Endometrial microvascular endothelial cells (primary cell): ENCODE data around the gene LPCAT1. TPM values are rescaled to one million over a fixed set of nuclear protein-coding genes. Genes with fewer than 3 reads are reported as not detected.
"Not testable (repeated sequence)": the region's sequence is repeated elsewhere in the genome, so short reads cannot be mapped to it uniquely, and the experiment has no call there.

Source experiments
- in situ Hi-C: cut with HindIII; loops from 2 replicates; pipeline ENCODE4 v1.10.0; 2017; ENCODE audit warnings: low sequenced_read_pairs, low pct_unique_long_range_greater_than_20kb; ENCODE audit errors: inconsistent ontology term
- total RNA-seq: library from RNA; depleted of rRNA; stranded (reverse); fragments of >200 nt; gene quantifications from one replicate; pipeline ENCODE4 v1.2.3, GENCODE V29; 2015; ENCODE audit errors: inconsistent ontology term

The LPCAT1 gene
- total RNA-seq, 1 donor from 2014 or later: 48.5 TPM

GRCh38 chr5:1464511-1464910 is 59.2 kb downstream of the LPCAT1 start:
- in situ Hi-C loops: no loop called here

GRCh38 chr5:1464096-1464446 is 59.7 kb downstream of the LPCAT1 start:
- in situ Hi-C loops: no loop called here

GRCh38 chr5:1463326-1464095 is 60.2 kb downstream of the LPCAT1 start:
- in situ Hi-C loops: no loop called here

GRCh38 chr5:1462358-1462757 is 61.4 kb downstream of the LPCAT1 start:
- in situ Hi-C loops: no loop called here

GRCh38 chr5:1461396-1461795 is 62.4 kb downstream of the LPCAT1 start:
- in situ Hi-C loops: no loop called here

- in situ Hi-C loops: no loop called here
Measured at GRCh38 chr5:1460054-1460682, 63.6 kb downstream of the LPCAT1 start.

GRCh38 chr5:1459435-1459834 is 64.3 kb downstream of the LPCAT1 start:
- in situ Hi-C loops: not testable (repeated sequence)

GRCh38 chr5:1456110-1456881 is 67.5 kb downstream of the LPCAT1 start:
- in situ Hi-C loops: not testable (repeated sequence)

GRCh38 chr5:1453613-1454012 is 70.1 kb downstream of the LPCAT1 start:
- in situ Hi-C loops: no loop called here

- in situ Hi-C loops: no loop called here
Measured at GRCh38 chr5:1449081-1449630, 74.6 kb downstream of the LPCAT1 start.

- in situ Hi-C loops: no loop called here
Measured at GRCh38 chr5:1448511-1449011, 75.2 kb downstream of the LPCAT1 start.

- in situ Hi-C loops: no loop called here
Measured at GRCh38 chr5:1447671-1448361, 75.9 kb downstream of the LPCAT1 start.

GRCh38 chr5:1446602-1447343 is 77.0 kb downstream of the LPCAT1 start:
- in situ Hi-C loops: no loop called here

GRCh38 chr5:1445689-1446601 is 77.8 kb downstream of the LPCAT1 start:
- in situ Hi-C loops: no loop called here

GRCh38 chr5:1445313-1445688 is 78.5 kb downstream of the LPCAT1 start, which contains the start of gene SLC6A3:
Gene SLC6A3, minus strand, starts transcription at chr5:1445440. Its CDS starts 2,243 bp downstream, at chr5:1443197.
- in situ Hi-C loops: no loop called here

- in situ Hi-C loops: no loop called here
Measured at GRCh38 chr5:1444361-1445189, 79.2 kb downstream of the LPCAT1 start.
